Adipocyte (in vitro differentiated cells): ENCODE data around the gene USP36.
"Not testable (repeated sequence)": the region's sequence is repeated elsewhere in the genome, so short reads cannot be mapped to it uniquely, and the experiment has no call there.

Source experiments
- DNase-seq: peaks from one replicate; pipeline ENCODE4 v3.0.0-alpha.2; 2015; ENCODE audit warnings: low read depth
- H3K27me3 ChIP-seq: replicated peaks from 2 replicates; pipeline ENCODE4 v1.7.0; 2013; ENCODE audit warnings: mild to moderate bottlenecking, low read length, moderate library complexity; ENCODE audit not compliant: control insufficient read depth, insufficient read depth
- H3K36me3 ChIP-seq: 2 replicates; pipeline ENCODE4 v1.7.0; 2013; ENCODE audit warnings: low read length, mild to moderate bottlenecking, moderate library complexity; ENCODE audit not compliant: control insufficient read depth, insufficient read depth, severe bottlenecking
- H3K4me1 ChIP-seq: 2 replicates; pipeline ENCODE4 v1.7.0; 2013; ENCODE audit warnings: mild to moderate bottlenecking, low read length, moderate library complexity; ENCODE audit not compliant: control insufficient read depth, insufficient read depth
- H3K4me3 ChIP-seq: 2 replicates; pipeline ENCODE4 v1.7.0; 2013; ENCODE audit warnings: mild to moderate bottlenecking, low read length, moderate library complexity
- H3K9ac ChIP-seq: 2 replicates; pipeline ENCODE4 v1.7.0; 2013; ENCODE audit warnings: mild to moderate bottlenecking, low read length, moderate library complexity
- H3K9me3 ChIP-seq: 2 replicates; pipeline ENCODE4 v1.7.0; 2013; ENCODE audit warnings: mild to moderate bottlenecking, low read length, moderate library complexity; ENCODE audit not compliant: control insufficient read depth

The USP36 gene

DNA sequence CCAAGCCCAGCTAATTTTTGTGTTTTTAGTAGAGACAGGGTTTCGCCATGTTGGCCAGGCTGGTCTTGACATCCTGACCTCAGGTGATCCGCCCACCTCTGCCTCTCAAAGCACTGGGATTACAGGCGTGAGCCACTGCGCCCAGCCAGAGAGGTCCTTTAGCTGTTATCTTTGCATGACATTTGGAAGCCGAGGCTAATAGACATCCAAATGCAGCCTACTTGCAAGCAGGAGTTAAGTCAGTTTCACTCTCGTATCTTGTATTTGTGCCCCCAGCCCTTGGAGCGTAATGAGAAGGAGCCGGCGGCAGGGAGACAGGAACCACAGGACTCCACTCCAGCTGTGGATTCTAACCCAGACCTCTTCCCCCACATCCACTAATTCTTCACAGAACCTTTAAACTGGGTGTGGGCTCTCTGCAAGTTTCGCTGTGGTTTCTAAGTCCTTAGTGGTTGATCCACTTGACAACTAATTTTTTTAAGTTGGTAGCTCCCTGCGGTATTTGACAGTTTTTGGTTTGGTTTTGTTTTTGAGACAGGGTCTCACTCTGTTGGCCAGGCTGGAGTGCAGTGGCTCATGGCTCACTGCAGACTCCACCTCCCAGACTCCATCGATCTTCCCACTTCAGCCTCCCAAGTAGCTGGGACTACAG is 55.5 kb downstream of the USP36 start:
- Histone ChIP-seq H3K9ac (no peak overlapping the region), H3K36me3 (peaks cover 3% of the 10 kb centered on the region), H3K9me3 (no peaks in the 10 kb centered on the region), H3K4me3 (no peak overlapping the region), H3K4me1 (peaks cover 17% of the 10 kb centered on the region), H3K27me3 (no peaks in the 10 kb centered on the region)
- DNase-seq: no peak

DNA sequence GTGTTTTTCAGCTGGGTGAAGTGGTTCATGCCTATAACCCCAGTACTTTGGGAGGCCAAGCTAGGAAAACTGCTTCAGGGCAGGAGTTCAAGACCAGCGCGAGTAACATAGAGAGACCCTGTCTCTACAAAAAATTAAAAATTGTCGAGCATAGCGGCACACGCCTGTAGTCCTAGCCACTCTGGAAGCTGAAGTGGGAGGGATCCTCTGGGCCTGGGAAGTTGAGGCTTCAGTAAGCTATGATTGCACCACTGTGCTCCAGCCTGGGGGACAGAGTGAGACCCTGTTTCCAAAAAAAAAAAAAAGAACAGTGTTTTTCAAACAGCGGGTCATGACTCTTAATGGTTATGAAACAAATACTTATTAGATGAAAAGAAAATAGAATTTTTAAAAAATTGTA is 56.3 kb downstream of the USP36 start:
- Histone ChIP-seq H3K36me3 (peaks cover 3% of the 10 kb centered on the region), H3K9me3 (no peaks in the 10 kb centered on the region), H3K4me3 (no peak overlapping the region), H3K27me3 (no peaks in the 10 kb centered on the region), H3K9ac (no peak overlapping the region), H3K4me1 (peaks cover 12% of the 10 kb centered on the region)
- DNase-seq: no peak

DNA sequence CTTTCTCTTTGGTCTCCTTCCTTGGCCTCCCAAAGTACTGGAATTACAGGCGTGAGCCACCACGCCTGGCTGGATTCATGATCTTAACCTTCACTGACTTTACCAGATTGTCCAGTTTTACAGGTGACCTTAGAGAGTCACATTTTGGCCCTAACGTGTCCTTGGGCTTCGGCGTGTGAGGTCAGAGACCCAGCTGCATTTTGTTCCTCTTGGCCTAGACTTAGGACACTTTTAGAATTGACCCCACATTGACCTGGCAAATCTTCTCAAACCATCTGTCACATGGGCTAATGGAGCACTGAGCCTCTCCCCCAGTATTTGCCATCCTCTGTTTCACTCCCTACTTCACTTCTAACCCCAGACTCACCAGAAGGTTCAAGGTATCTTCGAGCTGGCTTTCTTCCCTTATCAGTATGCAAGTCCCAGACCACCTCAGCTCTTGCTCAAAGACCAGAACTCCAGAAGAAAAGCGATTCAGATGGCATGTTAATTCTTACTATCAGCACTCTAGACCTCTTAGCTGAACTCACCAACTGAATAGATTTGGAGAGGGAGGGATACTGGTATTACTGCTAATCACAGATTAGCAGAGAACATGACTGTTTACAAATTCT is 56.8 kb downstream of the USP36 start:
- no peaks in the 10 kb centered on the region for H3K9me3 ChIP-seq
- H3K4me1 ChIP-seq: peaks cover 9% of the 10 kb centered on the region
- peaks cover 3% of the 10 kb centered on the region for H3K36me3 ChIP-seq
- H3K4me3 ChIP-seq: no peak overlapping the region
- no peaks in the 10 kb centered on the region for H3K27me3 ChIP-seq
- no peak for DNase-seq
- H3K9ac ChIP-seq: no peak overlapping the region

DNA sequence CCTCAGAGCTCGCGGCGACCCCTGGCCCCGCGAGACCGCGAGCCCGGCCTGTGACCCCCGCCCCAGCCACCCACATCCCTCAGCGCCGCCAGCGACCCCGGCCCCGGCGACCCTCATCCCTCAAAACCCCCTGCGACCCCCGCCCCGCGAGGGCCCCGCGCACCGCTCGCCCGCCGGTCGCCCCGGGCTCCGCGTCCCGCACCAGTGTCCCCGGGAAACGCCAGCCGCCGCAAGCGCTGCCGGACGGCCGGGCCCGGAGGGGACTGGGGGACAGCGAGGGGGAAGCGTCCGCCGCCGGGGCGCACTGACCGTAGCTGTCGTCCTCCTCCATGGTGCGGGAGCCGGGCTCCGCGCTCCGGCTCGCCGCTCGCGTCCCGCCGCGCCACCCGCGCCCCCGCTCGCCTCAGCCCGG is 58.7 kb downstream of the USP36 start, which contains the start of gene CYTH1:
TSS of gene CYTH1 (minus strand) at position 381 of the 412 bp plus-strand sequence. CDS start at position 331, 50 bp downstream.
- peak within 1 kb of the TSS; percentile 87 for H3K4me3 ChIP-seq
- no peaks in the 10 kb centered on the region for H3K27me3 ChIP-seq
- H3K4me1 ChIP-seq: peaks cover 9% of the 10 kb centered on the region
- no peak for DNase-seq
- H3K9ac ChIP-seq: peak within 1 kb of the TSS; percentile 87
- no peaks in the 10 kb centered on the region for H3K9me3 ChIP-seq
- H3K36me3 ChIP-seq: no peaks in the 10 kb centered on the region

DNA sequence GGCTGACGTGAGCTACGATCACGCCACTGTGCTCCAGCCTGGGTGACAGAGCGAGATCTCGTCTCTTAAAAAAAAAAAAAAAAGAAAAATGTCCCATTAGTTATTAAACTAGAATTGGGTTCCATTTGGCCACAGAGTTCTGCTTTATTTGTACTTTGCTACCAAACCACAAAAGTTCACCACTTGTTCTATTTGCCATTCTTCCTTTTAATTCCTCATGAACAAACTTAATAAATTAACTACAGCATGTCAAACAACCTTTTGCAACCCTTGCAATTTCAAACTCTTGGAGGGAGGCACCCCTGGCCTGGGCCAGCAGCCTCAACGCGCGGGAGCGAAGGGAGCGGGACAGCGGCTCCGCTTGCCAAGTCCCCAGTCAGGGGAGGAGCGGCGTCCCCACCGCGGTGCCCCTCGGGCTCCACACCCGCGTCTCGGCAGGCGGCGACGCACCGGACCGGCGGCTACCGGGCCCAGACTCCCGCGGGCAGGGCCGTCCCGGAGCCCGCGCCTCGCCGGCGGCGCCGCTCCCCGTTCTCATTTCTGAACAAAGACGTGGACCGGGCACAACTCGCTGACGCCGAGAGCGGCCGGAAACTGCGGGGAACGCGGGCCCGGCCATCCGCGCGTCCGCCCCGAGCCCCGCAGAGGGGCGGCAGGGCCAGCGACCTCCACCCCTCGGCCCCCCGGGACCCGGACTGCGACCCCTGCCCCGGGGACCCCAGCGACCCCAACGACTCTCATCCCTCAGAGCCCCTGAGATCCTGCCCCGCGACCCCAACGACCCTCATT is 59.3 kb downstream of the USP36 start:
- peak overlapping the region; percentile 87 for H3K9ac ChIP-seq
- peak overlapping the region; percentile 87 for H3K4me3 ChIP-seq
- DNase-seq: peak; percentile 76
- no peaks in the 10 kb centered on the region for H3K36me3 ChIP-seq
- no peaks in the 10 kb centered on the region for H3K27me3 ChIP-seq
- peaks cover 9% of the 10 kb centered on the region for H3K4me1 ChIP-seq
- H3K9me3 ChIP-seq: no peaks in the 10 kb centered on the region

DNA sequence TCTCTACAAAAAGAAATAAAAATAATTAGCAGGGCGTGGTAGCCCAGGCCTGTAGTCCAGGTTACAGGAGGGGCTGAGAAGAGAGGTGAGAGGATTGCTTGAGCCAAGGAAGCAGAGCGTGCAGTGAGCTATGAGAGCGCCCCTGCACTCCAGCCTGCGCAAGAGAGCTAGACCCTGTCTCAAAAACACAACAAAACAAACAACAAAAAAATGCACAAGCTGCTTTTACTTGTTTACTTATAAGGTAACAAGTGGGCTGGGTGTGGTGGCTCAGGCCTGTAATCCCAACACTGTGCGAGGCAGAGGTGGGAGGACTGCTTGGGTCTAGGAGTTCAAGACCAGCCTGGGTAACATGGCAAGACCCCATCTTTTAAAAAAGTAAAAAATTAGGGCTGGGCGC is 60.3 kb downstream of the USP36 start:
- no peaks in the 10 kb centered on the region for H3K27me3 ChIP-seq
- no peaks in the 10 kb centered on the region for H3K9me3 ChIP-seq
- H3K36me3 ChIP-seq: no peaks in the 10 kb centered on the region
- no peak for DNase-seq
- H3K4me1 ChIP-seq: peaks cover 9% of the 10 kb centered on the region
- H3K9ac ChIP-seq: peak overlapping the region; percentile 1
- peak overlapping the region; percentile 87 for H3K4me3 ChIP-seq

DNA sequence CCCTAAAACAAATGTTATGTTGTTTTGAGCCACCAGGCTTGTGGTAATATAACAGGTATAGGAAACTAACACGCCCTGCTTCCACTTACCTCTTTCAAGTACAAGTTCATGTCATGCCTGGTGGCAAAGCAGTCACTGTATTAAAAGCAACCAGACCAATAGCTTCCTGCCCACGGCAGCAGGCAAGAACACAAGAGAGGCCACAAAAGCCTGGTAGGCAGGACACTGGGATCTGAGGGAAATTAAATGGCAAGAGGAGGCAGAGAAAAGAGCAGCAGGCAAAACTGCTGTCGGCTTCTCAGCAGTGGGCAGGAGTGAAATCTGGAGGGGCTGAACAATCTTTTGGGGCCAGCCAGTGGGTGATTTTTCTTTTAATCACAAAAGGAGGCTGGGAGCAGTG is 60.8 kb downstream of the USP36 start:
- Histone ChIP-seq H3K36me3 (no peaks in the 10 kb centered on the region), H3K4me3 (no peak overlapping the region), H3K9ac (peak overlapping the region; percentile 1), H3K4me1 (peaks cover 10% of the 10 kb centered on the region), H3K27me3 (no peaks in the 10 kb centered on the region), H3K9me3 (no peaks in the 10 kb centered on the region)
- no peak for DNase-seq

DNA sequence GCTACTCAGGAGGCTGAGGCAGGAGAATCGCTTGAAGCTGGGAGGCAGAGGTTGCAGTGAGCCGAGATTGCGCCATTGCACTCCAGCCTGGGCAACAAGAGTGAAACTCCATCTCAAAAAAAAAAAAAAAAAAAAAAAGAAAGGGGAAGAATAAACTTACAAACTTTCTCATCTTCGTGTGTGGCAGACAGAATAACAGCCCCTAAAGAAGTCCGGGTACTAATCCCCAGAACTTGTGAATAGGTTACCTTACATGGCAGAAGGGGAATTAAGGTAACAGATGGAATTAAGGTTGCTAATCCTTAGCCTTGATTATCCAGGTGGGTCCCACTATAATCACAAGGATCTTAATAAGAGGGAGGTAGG is 61.3 kb downstream of the USP36 start:
- H3K9ac ChIP-seq, H3K4me3 ChIP-seq, H3K36me3 ChIP-seq, H3K27me3 ChIP-seq, DNase-seq, H3K9me3 ChIP-seq: not testable (repeated sequence)
- peaks cover 15% of the 10 kb centered on the region for H3K4me1 ChIP-seq

DNA sequence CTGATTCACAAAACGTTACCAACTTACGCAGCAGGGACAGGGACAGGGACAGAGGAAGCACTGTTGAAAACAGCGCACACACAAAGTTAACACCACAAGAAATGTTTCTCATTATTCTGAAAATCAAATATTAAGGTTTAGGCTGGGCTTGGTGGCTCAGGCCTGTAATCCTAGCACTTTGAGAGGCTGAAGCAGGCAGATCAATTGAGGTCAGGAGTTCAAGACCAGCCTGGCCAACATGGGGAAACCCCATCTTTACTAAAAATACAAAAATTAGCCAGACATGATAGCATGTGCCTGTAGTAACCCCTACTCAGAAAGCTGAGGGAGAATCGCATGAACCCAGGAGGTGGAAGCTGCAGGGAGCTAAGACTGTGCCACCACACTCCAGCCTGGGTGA is 62.7 kb downstream of the USP36 start:
- H3K4me1 ChIP-seq: peaks cover 17% of the 10 kb centered on the region
- no peak overlapping the region for H3K9ac ChIP-seq
- H3K27me3 ChIP-seq: no peaks in the 10 kb centered on the region
- H3K9me3 ChIP-seq: no peaks in the 10 kb centered on the region
- no peak for DNase-seq
- no peaks in the 10 kb centered on the region for H3K36me3 ChIP-seq
- H3K4me3 ChIP-seq: no peak overlapping the region

DNA sequence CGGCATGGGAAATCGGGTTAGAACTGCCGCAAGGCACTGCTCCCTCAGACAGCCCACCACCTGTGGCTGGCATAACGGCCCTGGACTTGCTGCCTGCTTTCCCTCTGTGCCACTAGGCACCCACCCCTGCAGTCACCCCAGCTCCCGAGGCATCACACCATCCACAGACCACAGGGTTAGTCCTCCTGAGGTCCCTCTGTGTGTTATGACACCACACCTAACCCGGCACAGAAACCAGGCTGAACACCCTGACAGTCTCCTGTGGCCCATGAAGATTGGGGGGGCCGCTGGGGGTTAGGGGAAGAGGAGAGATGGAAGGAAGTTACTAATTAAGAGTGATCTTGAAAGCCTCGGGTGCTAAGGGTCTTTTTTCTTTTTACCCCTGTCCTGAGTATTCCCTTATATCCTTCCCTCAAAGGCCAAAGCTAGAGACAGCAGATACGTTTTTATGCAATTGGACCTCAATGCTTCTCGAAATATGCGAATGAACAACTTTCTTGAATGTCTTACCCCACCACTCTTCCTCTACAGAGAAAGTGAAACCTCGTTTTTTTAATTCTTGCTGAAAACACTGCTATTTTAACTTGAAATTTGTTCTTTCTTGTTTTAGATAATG is 65.5 kb downstream of the USP36 start:
- Histone ChIP-seq H3K36me3 (no peaks in the 10 kb centered on the region), H3K9me3 (no peaks in the 10 kb centered on the region), H3K27me3 (no peaks in the 10 kb centered on the region), H3K4me1 (peaks cover 11% of the 10 kb centered on the region), H3K9ac (no peak overlapping the region), H3K4me3 (no peak overlapping the region)
- no peak for DNase-seq

DNA sequence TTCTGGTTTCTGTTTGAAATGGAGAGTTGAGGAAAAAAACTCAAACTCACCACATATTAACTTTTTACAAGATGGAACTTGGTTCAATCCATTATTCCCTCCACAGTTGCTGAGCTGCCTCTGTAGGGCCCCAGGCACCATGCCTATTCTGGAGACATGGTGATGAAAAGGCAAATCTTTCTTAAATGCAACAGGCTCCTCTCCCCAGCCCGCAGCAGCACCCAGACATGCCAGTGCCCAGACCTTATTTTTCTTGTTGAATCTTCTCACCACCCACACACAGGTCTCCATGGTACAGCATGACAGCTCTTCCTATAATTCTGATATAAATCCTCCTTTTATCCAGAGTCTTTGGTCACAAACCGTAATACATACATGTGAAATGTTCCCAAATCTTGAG is 66.2 kb downstream of the USP36 start:
- no peak for DNase-seq
- Histone ChIP-seq H3K9ac (no peak overlapping the region), H3K36me3 (no peaks in the 10 kb centered on the region), H3K4me1 (peaks cover 13% of the 10 kb centered on the region), H3K4me3 (no peak overlapping the region), H3K27me3 (no peaks in the 10 kb centered on the region), H3K9me3 (no peaks in the 10 kb centered on the region)
